Omental fat pad (tissue), 4 donors: Measurements from ENCODE around the gene CSF2RB. TPM values are rescaled to one million over a fixed set of nuclear protein-coding genes. Genes with fewer than 3 reads are reported as not detected.

Experiments used
- ATAC-seq: fragments of 150-250 bp; one replicate; pipeline ENCODE4 v1.9.1; 2016; ENCODE audit warnings: mild to moderate bottlenecking, moderate library complexity; ENCODE audit not compliant: low FRiP score
- DNase-seq: peaks from one replicate; pipeline ENCODE4 v3.0.0-alpha.2; 2019; ENCODE audit warnings: low spot score
- total RNA-seq, 4 donors: library from RNA; depleted of rRNA; stranded (reverse); fragments of >200 nt; gene quantifications; one replicate each; pipeline ENCODE4 v1.1.0, GENCODE V29; 2016
- TF ChIP-seq, protein P1 (sequence below), 3 donors: fragments of 450-650 bp; IDR thresholded peaks; one replicate each; pipeline ENCODE4 v1.5.1; 2016 to 2017; ENCODE audit warnings: antibody characterized with exemption in 3 of 3, mild to moderate bottlenecking in 3 of 3, moderate library complexity in 2 of 3

The CSF2RB gene
- total RNA-seq, 4 donors from 2014 or later, result 5.7 to 28.4 (median 17.0) TPM

GRCh38 chr22:36887162-36887561, 26.3 kb upstream of the CSF2RB start:
- TF ChIP-seq, protein P1, sequence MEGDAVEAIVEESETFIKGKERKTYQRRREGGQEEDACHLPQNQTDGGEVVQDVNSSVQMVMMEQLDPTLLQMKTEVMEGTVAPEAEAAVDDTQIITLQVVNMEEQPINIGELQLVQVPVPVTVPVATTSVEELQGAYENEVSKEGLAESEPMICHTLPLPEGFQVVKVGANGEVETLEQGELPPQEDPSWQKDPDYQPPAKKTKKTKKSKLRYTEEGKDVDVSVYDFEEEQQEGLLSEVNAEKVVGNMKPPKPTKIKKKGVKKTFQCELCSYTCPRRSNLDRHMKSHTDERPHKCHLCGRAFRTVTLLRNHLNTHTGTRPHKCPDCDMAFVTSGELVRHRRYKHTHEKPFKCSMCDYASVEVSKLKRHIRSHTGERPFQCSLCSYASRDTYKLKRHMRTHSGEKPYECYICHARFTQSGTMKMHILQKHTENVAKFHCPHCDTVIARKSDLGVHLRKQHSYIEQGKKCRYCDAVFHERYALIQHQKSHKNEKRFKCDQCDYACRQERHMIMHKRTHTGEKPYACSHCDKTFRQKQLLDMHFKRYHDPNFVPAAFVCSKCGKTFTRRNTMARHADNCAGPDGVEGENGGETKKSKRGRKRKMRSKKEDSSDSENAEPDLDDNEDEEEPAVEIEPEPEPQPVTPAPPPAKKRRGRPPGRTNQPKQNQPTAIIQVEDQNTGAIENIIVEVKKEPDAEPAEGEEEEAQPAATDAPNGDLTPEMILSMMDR (IDR thresholded peaks at IDR 0.05), result no peak
- DNase-seq (no peak), ATAC-seq (no peak)

DNA sequence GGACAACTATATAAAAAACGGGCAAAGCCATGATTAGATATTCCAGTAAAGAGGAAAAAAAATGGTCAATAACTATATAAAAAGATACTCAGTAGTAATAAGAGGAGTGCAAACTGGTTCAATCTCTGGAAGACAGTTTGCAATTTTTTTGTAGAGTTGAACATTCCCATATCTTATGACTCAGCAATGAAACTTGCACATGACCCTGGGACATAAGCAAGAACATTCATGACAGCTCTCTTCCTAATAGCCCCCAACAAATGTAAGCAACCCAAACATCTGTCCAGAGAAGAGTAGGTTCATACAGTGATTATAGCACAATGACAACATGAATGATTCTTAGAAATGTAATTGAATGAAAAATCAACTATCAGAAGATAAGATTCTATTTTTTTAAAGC, 21.8 kb upstream of the CSF2RB start:
- DNase-seq, result no peak
- TF ChIP-seq, protein P1 (IDR thresholded peaks at IDR 0.05), result no peak
- ATAC-seq, result no peak

DNA sequence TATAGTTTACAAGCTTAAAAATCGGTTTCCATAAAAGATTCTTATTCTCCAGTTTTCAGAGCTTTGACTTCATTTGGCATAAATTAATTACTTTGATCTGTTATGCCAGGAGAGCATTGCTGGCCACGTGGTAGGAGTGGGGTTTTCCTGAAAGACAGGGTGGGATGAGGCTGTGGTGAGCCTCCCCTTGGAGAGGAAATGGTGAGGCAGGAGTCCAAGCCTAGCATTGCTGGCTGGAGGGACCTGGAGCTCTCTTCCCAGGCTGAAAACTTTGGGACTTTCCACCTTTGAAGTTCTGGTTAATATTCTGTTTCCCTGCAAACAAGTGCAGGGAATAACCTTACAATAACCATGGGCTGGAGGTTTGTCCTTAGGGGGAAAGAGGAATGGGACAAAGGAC, 21.1 kb upstream of the CSF2RB start:
- no peak for ATAC-seq
- DNase-seq, result no peak
- TF ChIP-seq, protein P1 (IDR thresholded peaks at IDR 0.05), result no peak

DNA sequence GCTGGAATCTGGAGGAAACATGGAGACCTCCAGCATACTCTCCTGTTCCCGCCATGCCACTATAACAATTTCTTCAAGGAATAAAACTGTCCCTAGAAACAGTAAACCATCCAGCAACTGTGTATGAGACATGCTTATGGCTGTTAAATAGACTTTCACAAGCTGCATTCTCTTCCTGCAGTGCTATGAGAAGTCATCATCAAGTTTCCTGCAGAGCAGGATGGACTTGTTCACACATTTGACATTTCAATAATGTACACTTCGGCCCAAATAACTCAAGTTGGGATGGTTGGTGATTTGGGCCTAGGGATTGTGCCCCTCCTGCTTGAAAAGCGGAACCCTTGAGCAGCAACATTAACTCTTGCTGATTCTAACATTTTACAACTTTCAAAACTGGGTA, 20.2 kb upstream of the CSF2RB start:
- DNase-seq, result no peak
- TF ChIP-seq, protein P1 (IDR thresholded peaks at IDR 0.05), result no peak
- no peak for ATAC-seq

DNA sequence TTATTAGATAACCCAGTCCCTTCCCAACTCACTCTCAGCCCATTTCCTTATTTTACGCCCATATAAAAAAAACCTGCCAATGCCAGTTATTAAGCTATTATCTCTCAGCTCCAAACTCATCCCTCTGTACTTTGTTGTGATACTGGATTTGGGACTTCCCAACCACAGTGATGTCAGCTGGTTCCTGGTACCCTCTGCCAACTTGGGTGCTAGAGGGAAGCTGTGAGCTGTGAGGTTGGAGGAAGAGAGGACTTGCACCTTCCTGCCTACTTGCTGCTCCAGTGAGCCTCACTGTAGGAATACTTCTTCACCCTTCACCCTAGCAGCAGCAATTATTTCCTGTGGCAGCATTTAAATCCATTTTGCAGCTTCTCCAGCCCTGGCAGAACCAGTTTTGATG, 19.2 kb upstream of the CSF2RB start:
- TF ChIP-seq, protein P1 (IDR thresholded peaks at IDR 0.05), result no peak
- no peak for ATAC-seq
- no peak for DNase-seq

DNA sequence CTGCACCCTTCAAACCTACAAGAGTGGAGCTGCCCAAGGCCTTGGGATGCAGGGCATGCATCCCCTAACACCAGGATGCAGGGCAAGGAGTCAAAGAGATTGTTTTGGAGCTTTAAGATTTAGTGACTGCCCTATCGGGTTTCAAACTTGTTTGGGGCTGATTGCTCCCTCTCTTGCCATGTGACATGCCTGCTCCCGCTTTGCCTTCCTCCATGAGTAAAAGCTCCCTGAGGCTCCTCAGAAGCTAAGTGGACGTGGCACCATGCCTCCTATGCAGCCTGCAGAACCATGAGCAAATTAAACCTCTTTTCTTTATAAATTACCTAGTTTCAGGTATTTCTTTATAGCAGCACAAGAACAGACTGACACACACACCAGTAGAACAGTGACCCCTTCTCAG, 15.8 kb upstream of the CSF2RB start:
- ATAC-seq (no peak), DNase-seq (no peak)
- TF ChIP-seq, protein P1 (IDR thresholded peaks at IDR 0.05), result no peak

DNA sequence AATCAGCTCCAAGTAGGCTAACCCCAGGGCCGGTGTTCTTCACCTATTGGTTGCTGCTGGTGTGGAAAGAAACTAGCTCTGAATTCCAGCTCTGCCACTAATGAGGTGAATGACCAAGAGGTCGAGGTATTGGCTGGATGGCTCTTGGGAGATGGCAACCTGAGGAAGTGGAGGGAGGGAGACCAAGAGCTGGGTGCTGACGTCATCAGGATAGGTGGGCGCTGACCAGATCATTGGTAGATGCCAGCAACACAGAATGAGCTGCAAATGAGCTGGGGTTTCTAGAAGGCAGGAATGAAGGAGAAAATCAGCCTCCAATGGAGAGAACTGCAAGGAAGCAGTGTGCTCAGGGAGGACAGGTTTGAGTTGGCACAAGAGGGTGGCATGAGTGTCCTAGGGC, 14.7 kb upstream of the CSF2RB start:
- TF ChIP-seq, protein P1 (IDR thresholded peaks at IDR 0.05), result no peak
- DNase-seq (no peak), ATAC-seq (no peak)
